A549 (cell line): ENCODE results near the gene ANKRD28. TPM values are rescaled to one million over a fixed set of nuclear protein-coding genes. Genes with fewer than 3 reads are reported as not detected.

Source experiments
- ATAC-seq, 2 experiments: fragments of 200-7000 bp in 1 of 2; fragments of >200 bp in 1 of 2; cut with Nextera tagmentation in 1 of 2; cut with Tn5 transposase in 1 of 2; 3 replicates each; pipeline versions ENCODE4 v1.8.0 to v1.9.1; 2018 to 2020; ENCODE audit warnings: mild to moderate bottlenecking in 1 of 2, moderate library complexity in 1 of 2
- CTCF ChIA-PET: fragments of 300-600 bp; sonication (Branson Sonifier 250); formaldehyde crosslinking; extraction: SDS; loops from one replicate; lab custom pipeline; 2021; ENCODE audit warnings: antibody characterized with exemption, inconsistent platforms; lab: Yijun Ruan, JAX
- POLR2A ChIA-PET: fragments of 350-600 bp; formaldehyde crosslinking; extraction: SDS; loops from one replicate; lab custom pipeline; 2021; ENCODE audit warnings: antibody characterized with exemption, inconsistent platforms; lab: Yijun Ruan, JAX
- DNase-seq, 2 experiments: peaks; one replicate each; pipeline versions ENCODE4 v3.0.0 to v3.0.0-alpha.2; 2011 to 2016; ENCODE audit warnings: low read depth in 1 of 2, low spot score in 1 of 2
- FAIRE-seq: peaks from 2 replicates; lab custom pipeline; 2011; peaks lifted over from hg19 to GRCh38; lab: Jason Lieb, UNC
- H3K27ac ChIP-seq, 2 experiments: fragments of >200 bp; sonication (Bioruptor Twin); formaldehyde crosslinking; 3 replicates each; pipeline ENCODE4 v1.5.1; 2016 to 2017
- H3K4me1 ChIP-seq: fragments of >200 bp; sonication (Bioruptor Twin); formaldehyde crosslinking; 3 replicates; pipeline ENCODE4 v1.6.1; 2016
- H3K4me2 ChIP-seq: fragments of >200 bp; sonication (Bioruptor Twin); formaldehyde crosslinking; 3 replicates; pipeline ENCODE4 v1.6.1; 2016
- H3K4me3 ChIP-seq: fragments of >200 bp; sonication (Bioruptor Twin); formaldehyde crosslinking; 3 replicates; pipeline ENCODE4 v1.5.1; 2016
- H3K9me3 ChIP-seq: fragments of >200 bp; sonication (Bioruptor Twin); formaldehyde crosslinking; 3 replicates; pipeline ENCODE4 v1.6.1; 2016
- BHLHE40 ChIP-seq: IDR thresholded peaks from 2 replicates; pipeline ENCODE4 v1.6.1; 2012; ENCODE audit warnings: low read depth, low read length, inconsistent platforms
- CBX2 ChIP-seq: fragments of 200-600 bp; sonication (generic); IDR thresholded peaks from 2 replicates; pipeline ENCODE4 v1.6.1; 2016; ENCODE audit warnings: low read depth, mild to moderate bottlenecking, borderline replicate concordance
- CBX8 ChIP-seq: fragments of 200-600 bp; sonication (generic); IDR thresholded peaks from 2 replicates; pipeline ENCODE4 v1.6.1; 2016
- CHD2 ChIP-seq: fragments of 150-350 bp; IDR thresholded peaks from 2 replicates; pipeline ENCODE4 v1.6.1; 2014; ENCODE audit warnings: low read length; ENCODE audit not compliant: partially characterized antibody
- CHD4 ChIP-seq: fragments of 200-600 bp; sonication (generic); IDR thresholded peaks from 2 replicates; pipeline ENCODE4 v1.6.1; 2016; ENCODE audit warnings: antibody characterized with exemption, mild to moderate bottlenecking, borderline replicate concordance
- EHF ChIP-seq: fragments of 250-450 bp; sonication (Bioruptor Pico); IDR thresholded peaks from 2 replicates; pipeline ENCODE4 v1.5.0; 2020; ENCODE audit warnings: mild to moderate bottlenecking
- EP300 ChIP-seq, 2 experiments: fragments of >200 bp; sonication (Bioruptor Twin); formaldehyde crosslinking; IDR thresholded peaks; 2 replicates in 1 of 2; 3 replicates in 1 of 2; pipeline ENCODE4 v1.6.1; 2016 to 2017
- ESRRA ChIP-seq: fragments of 150-350 bp; IDR thresholded peaks from 2 replicates; pipeline ENCODE4 v1.6.1; 2014; ENCODE audit warnings: mild to moderate bottlenecking, low read length, borderline replicate concordance
- GATA3 ChIP-seq: IDR thresholded peaks from 2 replicates; pipeline ENCODE4 v1.6.1; 2012; ENCODE audit warnings: borderline replicate concordance
- HDAC2 ChIP-seq: fragments of 200-600 bp; sonication (generic); IDR thresholded peaks from 2 replicates; pipeline ENCODE4 v1.6.1; 2016
- HEYL ChIP-seq: fragments of 250-450 bp; sonication (Bioruptor Pico); IDR thresholded peaks from 2 replicates; pipeline ENCODE4 v1.8.0; 2021; ENCODE audit warnings: mild to moderate bottlenecking, moderate library complexity
- HOXA7 ChIP-seq: fragments of 250-450 bp; sonication (Bioruptor Pico); IDR thresholded peaks from 2 replicates; pipeline ENCODE4 v1.5.0; 2020; ENCODE audit warnings: mild to moderate bottlenecking, moderate library complexity
- HOXB13 ChIP-seq: fragments of 250-450 bp; sonication (Bioruptor Pico); IDR thresholded peaks from 2 replicates; pipeline ENCODE4 v1.5.0; 2020; ENCODE audit warnings: low read depth, mild to moderate bottlenecking, moderate library complexity
- JUNB ChIP-seq: fragments of >200 bp; sonication (Bioruptor Twin); formaldehyde crosslinking; IDR thresholded peaks from 2 replicates; pipeline ENCODE4 v1.6.1; 2016
- KDM5A ChIP-seq: fragments of 200-600 bp; sonication (generic); IDR thresholded peaks from 2 replicates; pipeline ENCODE4 v1.6.1; 2016; ENCODE audit warnings: antibody characterized with exemption, mild to moderate bottlenecking
- MAZ ChIP-seq: fragments of 150-350 bp; IDR thresholded peaks from 2 replicates; pipeline ENCODE4 v1.6.1; 2014; ENCODE audit warnings: antibody characterized with exemption, low read depth, low read length, borderline replicate concordance
- MYC ChIP-seq: IDR thresholded peaks from 2 replicates; pipeline ENCODE4 v1.6.1; 2012; ENCODE audit warnings: mild to moderate bottlenecking, inconsistent platforms, low read length, improper control_type of control experiment, borderline replicate concordance
- NFE2L2 ChIP-seq: fragments of 150-350 bp; conservative IDR thresholded peaks from 2 replicates; pipeline ENCODE4 v1.6.1; 2014; ENCODE audit warnings: low read length
- NR3C1 ChIP-seq: fragments of >200 bp; sonication (Bioruptor Twin); formaldehyde crosslinking; IDR thresholded peaks from 3 replicates; pipeline ENCODE4 v1.6.1; 2017
- PBX3 ChIP-seq: IDR thresholded peaks from 2 replicates; pipeline ENCODE4 v1.6.1; 2012
- PHF8 ChIP-seq: fragments of 200-600 bp; sonication (generic); IDR thresholded peaks from 2 replicates; pipeline ENCODE4 v1.6.1; 2016; ENCODE audit warnings: low read depth, mild to moderate bottlenecking, antibody characterized with exemption, moderate library complexity, borderline replicate concordance
- RAD21 ChIP-seq, 2 experiments: fragments of >200 bp in 1 of 2; sonication (Bioruptor Twin) in 1 of 2; formaldehyde crosslinking in 1 of 2; IDR thresholded peaks in 1 of 2; conservative IDR thresholded peaks in 1 of 2; 2 replicates in 1 of 2; 3 replicates in 1 of 2; pipeline ENCODE4 v1.6.1; 2012 to 2018; ENCODE audit warnings: inconsistent platforms in 1 of 2
- RCOR1 ChIP-seq: fragments of 150-350 bp; IDR thresholded peaks from 2 replicates; pipeline ENCODE4 v1.6.1; 2014; ENCODE audit warnings: antibody characterized with exemption, low read length, low read depth
- REST ChIP-seq: fragments of 200-600 bp; sonication (generic); IDR thresholded peaks from 2 replicates; pipeline ENCODE4 v1.6.1; 2016; ENCODE audit warnings: antibody characterized with exemption, mild to moderate bottlenecking, moderate library complexity
- RFX5 ChIP-seq: fragments of 450-650 bp; IDR thresholded peaks from 2 replicates; pipeline ENCODE4 v1.7.1; 2014; ENCODE audit warnings: antibody characterized with exemption, mild to moderate bottlenecking, moderate library complexity
- SMC3 ChIP-seq: fragments of >200 bp; sonication (Bioruptor Twin); formaldehyde crosslinking; IDR thresholded peaks from 3 replicates; pipeline ENCODE4 v1.6.1; 2018; ENCODE audit warnings: inconsistent platforms
- TFCP2L1 ChIP-seq: fragments of 250-450 bp; sonication (Bioruptor Pico); IDR thresholded peaks from 2 replicates; pipeline ENCODE4 v1.5.0; 2021; ENCODE audit warnings: mild to moderate bottlenecking
- TP53 ChIP-seq: fragments of 250-450 bp; sonication (Bioruptor Pico); IDR thresholded peaks from 2 replicates; pipeline ENCODE4 v1.5.0; 2021; ENCODE audit warnings: mild to moderate bottlenecking, moderate library complexity
- ZC3H11A ChIP-seq: fragments of 450-650 bp; IDR thresholded peaks from 2 replicates; pipeline ENCODE4 v1.6.1; 2014; ENCODE audit warnings: antibody characterized with exemption, mild to moderate bottlenecking
- ZFP36 ChIP-seq: fragments of 450-650 bp; IDR thresholded peaks from 2 replicates; pipeline ENCODE4 v1.6.1; 2014; ENCODE audit warnings: borderline replicate concordance; ENCODE audit not compliant: partially characterized antibody
- ZNF302 ChIP-seq: fragments of 250-450 bp; sonication (Bioruptor Pico); IDR thresholded peaks from 2 replicates; pipeline ENCODE4 v1.9.0; 2021; ENCODE audit warnings: inconsistent platforms, mild to moderate bottlenecking, moderate library complexity
- ZSCAN20 ChIP-seq: fragments of 250-450 bp; sonication (Bioruptor Pico); IDR thresholded peaks from 2 replicates; pipeline ENCODE4 v1.8.0; 2022; ENCODE audit warnings: mild to moderate bottlenecking, moderate library complexity
- polyA plus RNA-seq, 4 experiments: library from polyadenylated mRNA; depleted of rRNA in 3 of 4; stranded (reverse); fragments of >200 nt; fragmentation: RNase III in 1 of 4; extraction: RNeasy Plus Mini Kit Qiagen cat#74134 plus additional on column Dnase treatment in 1 of 4; gene quantifications; 2 replicates in 3 of 4; 3 replicates in 1 of 4; pipeline ENCODE4 v1.2.3, GENCODE V29; 2011 to 2017
- TF ChIP-seq, protein P1 (sequence below): fragments of 450-650 bp; IDR thresholded peaks from 2 replicates; pipeline ENCODE4 v1.6.1; 2014; ENCODE audit warnings: antibody characterized with exemption
- TF ChIP-seq, protein P2 (sequence below): fragments of >200 bp; sonication (Bioruptor Twin); formaldehyde crosslinking; IDR thresholded peaks from 3 replicates; pipeline ENCODE4 v1.5.1; 2016

Gene ANKRD28
- polyA plus RNA-seq, 2 of the 4 experiments (the other 2 are of a cell fraction), result 29.9 to 72.0 TPM

DNA sequence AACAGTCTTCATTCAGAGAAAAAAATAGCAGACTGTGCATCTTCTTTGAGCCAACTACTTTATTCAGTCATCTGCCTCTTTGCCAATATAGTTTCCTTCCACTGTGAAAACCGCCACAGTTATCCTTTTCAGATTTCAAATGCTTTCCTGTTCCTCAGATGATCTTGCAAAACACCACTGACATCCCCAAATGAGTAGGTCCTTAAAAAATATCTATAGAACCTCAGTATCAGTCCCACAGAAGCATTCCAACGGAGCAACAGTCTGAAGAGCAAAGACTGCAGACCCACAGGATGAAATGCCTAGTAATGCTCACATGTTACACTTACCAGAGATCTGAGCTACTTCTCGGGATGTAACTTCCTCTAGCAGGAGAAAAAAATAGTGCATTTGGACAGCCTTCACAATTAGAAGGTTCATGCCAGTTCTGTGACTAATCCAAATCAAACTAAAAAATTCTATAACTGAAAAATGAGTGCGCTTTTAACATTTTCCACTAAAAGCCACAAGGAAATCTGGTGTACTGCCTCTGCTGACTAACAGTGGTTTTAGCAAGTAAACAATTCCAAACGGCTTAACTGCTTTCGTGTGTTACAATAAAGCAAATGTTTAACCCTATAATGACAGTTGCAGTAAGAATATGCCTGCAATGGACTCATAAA, at the start of gene ANKRD28 (continued):
- TF ChIP-seq REST (no peak), CBX8 (no peak), HOXA7 (no peak), MAZ (no peak), HOXB13 (CRISPR knock-in tag) (no peak), ESRRA (no peak), ZC3H11A (no peak), CHD4 (no peak), ZNF302 (CRISPR knock-in tag) (no peak), RFX5 (no peak), EHF (CRISPR knock-in tag) (no peak), NFE2L2 (no peak), PBX3 (0 out of 2 replicates have a peak, but pooled peaks have one; percentile 49), SMC3 (no peak; the same call in 2 of the 3 replicates), RAD21 (conservative IDR thresholded peaks at IDR 0.05 in 1 of 2, IDR thresholded peaks at IDR 0.05 in 1 of 2) (peak; percentile 20 to 48; a peak in 4 of 5 replicates), PHF8 (no peak), RCOR1 (no peak), CHD2 (no peak), HDAC2 (no peak), TFCP2L1 (CRISPR knock-in tag) (no peak), KDM5A (no peak), EP300 (IDR thresholded peaks at IDR 0.05) (peak; percentile 35 to 70; a peak in 3 of 5 replicates), ZSCAN20 (no peak), JUNB (peak; percentile 86)
- TF ChIP-seq, protein P1, sequence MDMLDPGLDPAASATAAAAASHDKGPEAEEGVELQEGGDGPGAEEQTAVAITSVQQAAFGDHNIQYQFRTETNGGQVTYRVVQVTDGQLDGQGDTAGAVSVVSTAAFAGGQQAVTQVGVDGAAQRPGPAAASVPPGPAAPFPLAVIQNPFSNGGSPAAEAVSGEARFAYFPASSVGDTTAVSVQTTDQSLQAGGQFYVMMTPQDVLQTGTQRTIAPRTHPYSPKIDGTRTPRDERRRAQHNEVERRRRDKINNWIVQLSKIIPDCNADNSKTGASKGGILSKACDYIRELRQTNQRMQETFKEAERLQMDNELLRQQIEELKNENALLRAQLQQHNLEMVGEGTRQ, result no peak
- TF ChIP-seq, all 56 proteins: peak for 10

DNA sequence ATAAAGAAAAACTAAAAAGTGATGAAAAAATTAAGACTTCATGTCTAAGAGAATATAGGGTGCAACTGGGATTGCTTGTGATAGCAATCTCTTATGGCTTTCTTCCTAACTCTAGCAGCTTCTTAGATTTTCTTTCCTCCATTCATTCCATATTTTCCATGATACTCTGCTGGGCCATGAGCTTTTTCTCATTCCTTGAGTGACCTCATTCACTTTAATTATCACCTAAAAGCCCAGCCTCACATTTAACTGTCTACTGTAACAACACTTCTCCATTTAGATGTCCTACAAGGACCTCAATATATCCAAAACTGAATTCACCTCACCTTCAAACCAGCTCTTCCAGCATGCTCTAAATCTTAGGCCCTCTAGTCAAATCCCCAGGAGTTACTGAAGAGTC, 49.5 kb upstream of the ANKRD28 start:
- no peak for FAIRE-seq
- Histone ChIP-seq H3K27ac (no peak overlapping the region), H3K4me2 (no peak overlapping the region), H3K9me3 (peaks cover 18% of the 10 kb centered on the region; the same call in 1 of the 3 replicates), H3K4me3 (no peak overlapping the region), H3K4me1 (no peaks in the 10 kb centered on the region)
- no peak for DNase-seq
- POLR2A ChIA-PET, result interaction anchor here (0.9 kb wide), 1 partner anchor 11 kb away, joined by 4 read pairs; no protein-coding TSS in a partner anchor
- CTCF ChIA-PET, result interaction anchor here (0.7 to 1.5 kb wide), 3 partner anchors 15 to 202 kb away, joined by 3 to 4 read pairs (median 4); no protein-coding TSS in a partner anchor
- no peak for ATAC-seq
- TF ChIP-seq MYC, result no peak
- TF ChIP-seq BHLHE40, result no peak
- TF ChIP-seq HOXB13 (CRISPR knock-in tag), result no peak
- no peak for TF ChIP-seq ZFP36
- TF ChIP-seq RAD21 (conservative IDR thresholded peaks at IDR 0.05 in 1 of 2, IDR thresholded peaks at IDR 0.05 in 1 of 2), result no peak
- TF ChIP-seq TP53, result no peak
- TF ChIP-seq CBX8, result no peak
- no peak for TF ChIP-seq ZNF302 (CRISPR knock-in tag)
- no peak for TF ChIP-seq GATA3
- no peak for TF ChIP-seq NR3C1
- no peak for TF ChIP-seq HEYL (CRISPR knock-in tag)
- no peak for TF ChIP-seq HDAC2
- no peak for TF ChIP-seq CBX2
- TF ChIP-seq, protein P2, sequence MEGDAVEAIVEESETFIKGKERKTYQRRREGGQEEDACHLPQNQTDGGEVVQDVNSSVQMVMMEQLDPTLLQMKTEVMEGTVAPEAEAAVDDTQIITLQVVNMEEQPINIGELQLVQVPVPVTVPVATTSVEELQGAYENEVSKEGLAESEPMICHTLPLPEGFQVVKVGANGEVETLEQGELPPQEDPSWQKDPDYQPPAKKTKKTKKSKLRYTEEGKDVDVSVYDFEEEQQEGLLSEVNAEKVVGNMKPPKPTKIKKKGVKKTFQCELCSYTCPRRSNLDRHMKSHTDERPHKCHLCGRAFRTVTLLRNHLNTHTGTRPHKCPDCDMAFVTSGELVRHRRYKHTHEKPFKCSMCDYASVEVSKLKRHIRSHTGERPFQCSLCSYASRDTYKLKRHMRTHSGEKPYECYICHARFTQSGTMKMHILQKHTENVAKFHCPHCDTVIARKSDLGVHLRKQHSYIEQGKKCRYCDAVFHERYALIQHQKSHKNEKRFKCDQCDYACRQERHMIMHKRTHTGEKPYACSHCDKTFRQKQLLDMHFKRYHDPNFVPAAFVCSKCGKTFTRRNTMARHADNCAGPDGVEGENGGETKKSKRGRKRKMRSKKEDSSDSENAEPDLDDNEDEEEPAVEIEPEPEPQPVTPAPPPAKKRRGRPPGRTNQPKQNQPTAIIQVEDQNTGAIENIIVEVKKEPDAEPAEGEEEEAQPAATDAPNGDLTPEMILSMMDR, result no peak
- no peak for TF ChIP-seq EP300 (IDR thresholded peaks at IDR 0.05)
- TF ChIP-seq CHD2, result no peak
